ENCODE results near the gene RAP2A. TPM values are rescaled to one million over a fixed set of nuclear protein-coding genes. Genes with fewer than 3 reads are reported as not detected.

RAP2A gene
- total RNA-seq, 1 donor = 32.8 TPM

DNA sequence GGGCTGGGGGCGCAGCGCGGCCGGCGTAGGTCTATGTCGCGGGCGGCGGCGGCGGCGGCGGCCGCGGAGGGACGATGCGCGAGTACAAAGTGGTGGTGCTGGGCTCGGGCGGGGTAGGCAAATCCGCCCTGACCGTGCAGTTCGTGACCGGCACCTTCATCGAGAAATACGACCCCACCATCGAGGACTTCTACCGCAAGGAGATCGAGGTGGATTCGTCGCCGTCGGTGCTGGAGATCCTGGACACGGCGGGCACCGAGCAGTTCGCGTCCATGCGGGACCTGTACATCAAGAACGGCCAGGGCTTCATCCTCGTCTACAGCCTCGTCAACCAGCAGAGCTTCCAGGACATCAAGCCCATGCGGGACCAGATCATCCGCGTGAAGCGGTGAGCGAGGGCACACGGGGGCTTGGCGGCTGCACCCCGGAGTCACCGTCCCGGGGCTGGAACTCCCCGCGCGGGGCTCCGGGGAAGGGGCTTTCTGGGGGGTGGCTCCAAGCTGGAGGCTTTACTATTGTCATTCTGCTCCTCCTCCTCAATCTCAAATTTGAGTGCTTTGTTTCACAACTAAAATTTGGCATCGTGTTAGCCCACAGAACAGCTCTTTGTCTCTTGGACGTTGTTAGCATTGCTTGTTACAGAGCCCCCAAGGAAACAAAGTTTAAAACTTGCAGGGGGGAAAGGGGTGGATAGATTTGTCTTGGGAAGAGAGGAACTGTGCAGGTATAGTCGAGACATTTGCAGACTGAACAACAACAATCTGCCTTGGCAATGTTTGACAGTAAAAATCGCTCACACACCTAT is 630 bp downstream of the RAP2A start:
- TF ChIP-seq, protein P1, sequence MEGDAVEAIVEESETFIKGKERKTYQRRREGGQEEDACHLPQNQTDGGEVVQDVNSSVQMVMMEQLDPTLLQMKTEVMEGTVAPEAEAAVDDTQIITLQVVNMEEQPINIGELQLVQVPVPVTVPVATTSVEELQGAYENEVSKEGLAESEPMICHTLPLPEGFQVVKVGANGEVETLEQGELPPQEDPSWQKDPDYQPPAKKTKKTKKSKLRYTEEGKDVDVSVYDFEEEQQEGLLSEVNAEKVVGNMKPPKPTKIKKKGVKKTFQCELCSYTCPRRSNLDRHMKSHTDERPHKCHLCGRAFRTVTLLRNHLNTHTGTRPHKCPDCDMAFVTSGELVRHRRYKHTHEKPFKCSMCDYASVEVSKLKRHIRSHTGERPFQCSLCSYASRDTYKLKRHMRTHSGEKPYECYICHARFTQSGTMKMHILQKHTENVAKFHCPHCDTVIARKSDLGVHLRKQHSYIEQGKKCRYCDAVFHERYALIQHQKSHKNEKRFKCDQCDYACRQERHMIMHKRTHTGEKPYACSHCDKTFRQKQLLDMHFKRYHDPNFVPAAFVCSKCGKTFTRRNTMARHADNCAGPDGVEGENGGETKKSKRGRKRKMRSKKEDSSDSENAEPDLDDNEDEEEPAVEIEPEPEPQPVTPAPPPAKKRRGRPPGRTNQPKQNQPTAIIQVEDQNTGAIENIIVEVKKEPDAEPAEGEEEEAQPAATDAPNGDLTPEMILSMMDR (IDR thresholded peaks at IDR 0.05; ENCODE audit: insufficient read depth, low read depth, low read length) = no peak
- H3K4me3 ChIP-seq (ENCODE audit: low read depth, low read length) = peak overlapping the region; percentile 89
- DNase-seq (ENCODE audit: low read depth) = peak; percentile 25

DNA sequence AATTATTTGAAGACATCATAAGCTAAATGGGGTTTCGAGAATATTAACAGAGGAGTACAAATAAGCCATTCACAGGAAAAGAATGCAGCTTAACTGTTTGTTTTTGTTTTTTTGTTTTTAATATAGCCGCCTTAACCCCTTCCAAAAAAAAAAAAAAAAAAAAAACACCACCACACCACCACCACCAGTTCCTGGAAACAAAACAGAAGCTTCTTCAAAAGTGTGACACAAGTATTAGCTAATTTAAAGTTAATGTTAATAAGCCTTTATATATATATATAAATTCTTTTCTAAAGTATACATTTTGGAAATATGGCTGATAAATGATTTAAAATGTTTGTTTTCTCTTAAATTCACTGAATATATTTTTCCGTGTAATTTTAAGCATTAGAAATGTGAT is 1.4 kb downstream of the RAP2A start:
- peak overlapping the region; percentile 89 for H3K4me3 ChIP-seq (ENCODE audit: low read depth, low read length)
- no peak for DNase-seq (ENCODE audit: low read depth)
- TF ChIP-seq, protein P1 (IDR thresholded peaks at IDR 0.05; ENCODE audit: insufficient read depth, low read depth, low read length) = no peak

DNA sequence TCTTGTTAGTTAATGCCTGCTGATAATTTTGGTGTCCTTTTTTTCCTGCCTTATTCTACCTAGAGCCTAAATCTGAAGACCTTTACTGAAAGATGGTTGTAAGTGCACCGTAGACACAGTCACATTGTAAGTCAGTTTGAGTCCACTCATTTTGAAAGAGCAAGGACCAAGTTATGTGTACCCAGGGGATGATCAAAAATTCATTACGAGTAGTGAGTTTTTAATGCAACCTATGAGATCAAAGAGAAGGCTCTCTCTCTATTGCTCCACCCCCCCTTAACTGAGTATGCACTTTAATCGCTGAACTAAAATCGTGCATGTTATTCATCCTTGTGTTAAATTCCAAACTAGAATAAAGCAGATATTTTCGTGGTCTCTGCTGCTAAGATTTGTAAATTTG is 1.8 kb downstream of the RAP2A start:
- peak; percentile 23 for DNase-seq (ENCODE audit: low read depth)
- TF ChIP-seq, protein P1 (IDR thresholded peaks at IDR 0.05; ENCODE audit: insufficient read depth, low read depth, low read length) = no peak
- H3K4me3 ChIP-seq (ENCODE audit: low read depth, low read length) = peak overlapping the region; percentile 89

DNA sequence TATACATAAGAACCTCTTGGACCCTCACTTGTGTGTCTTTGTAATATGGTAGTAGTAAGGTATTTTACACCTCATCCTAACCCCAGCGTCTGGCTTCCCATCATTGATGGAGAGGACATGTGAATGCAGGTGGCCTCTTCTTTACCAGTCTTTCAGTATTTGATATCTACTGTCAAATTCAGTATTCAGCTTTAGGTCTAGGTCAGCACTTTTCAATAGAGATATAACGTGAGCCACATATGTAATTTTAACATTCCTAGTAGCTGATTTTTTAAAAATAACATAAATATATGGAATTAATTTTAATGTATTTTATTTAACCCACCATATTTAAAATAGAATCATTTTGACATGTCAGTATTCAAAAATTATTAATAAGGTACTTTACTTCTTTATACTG is 2.9 kb downstream of the RAP2A start:
- DNase-seq (ENCODE audit: low read depth) = no peak
- no peak overlapping the region for H3K4me3 ChIP-seq (ENCODE audit: low read depth, low read length)
- TF ChIP-seq, protein P1 (IDR thresholded peaks at IDR 0.05; ENCODE audit: insufficient read depth, low read depth, low read length) = no peak

DNA sequence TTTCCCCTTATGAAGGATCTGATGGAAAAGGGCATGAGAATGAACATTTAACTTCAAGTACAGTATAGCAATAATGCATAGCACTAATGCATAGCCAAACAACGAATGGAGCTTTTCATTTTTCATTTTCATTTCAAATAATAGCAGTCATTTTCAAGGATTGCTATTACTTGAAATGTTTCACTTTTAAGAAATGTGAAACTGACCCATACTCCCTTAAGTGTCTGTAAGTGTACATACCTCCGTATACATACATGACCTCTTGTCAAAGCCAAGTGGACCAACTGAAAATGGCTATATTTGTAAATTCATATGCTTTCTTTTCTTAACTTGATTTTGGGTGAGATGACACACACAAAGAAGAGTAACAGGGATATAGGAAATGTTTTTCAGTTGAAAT is 3.8 kb downstream of the RAP2A start:
- H3K4me3 ChIP-seq (ENCODE audit: low read depth, low read length) = no peak overlapping the region
- DNase-seq (ENCODE audit: low read depth) = no peak
- TF ChIP-seq, protein P1 (IDR thresholded peaks at IDR 0.05; ENCODE audit: insufficient read depth, low read depth, low read length) = no peak

DNA sequence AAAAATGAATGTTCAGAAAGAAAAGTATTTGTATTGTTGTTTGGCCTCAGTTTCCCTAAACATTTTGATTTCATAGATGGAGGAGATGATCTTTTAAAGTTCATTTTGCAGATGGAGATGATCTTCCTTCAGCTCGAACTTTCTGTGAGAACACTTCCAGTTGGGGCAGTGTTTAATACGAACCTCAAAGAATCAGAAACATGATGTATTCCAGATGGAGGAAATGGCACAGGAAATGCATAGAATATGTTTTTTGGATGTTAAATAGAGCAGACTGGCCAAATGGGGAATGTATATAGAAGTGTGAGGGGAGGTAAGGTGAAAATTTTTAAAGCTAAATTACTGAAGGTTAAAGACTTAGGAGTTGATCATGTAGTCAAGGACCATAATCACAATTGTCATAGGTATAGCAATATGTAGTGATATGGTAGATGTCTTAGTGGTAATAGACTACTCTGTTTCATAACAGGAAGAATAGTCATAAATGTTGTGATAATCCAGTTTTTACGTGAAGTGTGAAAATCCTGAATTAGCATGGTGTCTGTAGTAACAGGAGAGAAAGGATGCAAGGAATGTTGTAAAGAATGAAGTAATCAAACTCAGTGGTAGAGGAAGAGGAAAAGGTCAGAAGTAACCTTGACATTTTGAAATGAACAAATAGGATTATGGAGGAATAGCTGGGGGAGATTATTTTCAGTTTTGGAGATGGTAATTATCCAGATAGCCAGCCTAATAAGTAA is 5.1 kb downstream of the RAP2A start:
- TF ChIP-seq, protein P1 (IDR thresholded peaks at IDR 0.05; ENCODE audit: insufficient read depth, low read depth, low read length) = no peak
- peak; percentile 36 for DNase-seq (ENCODE audit: low read depth)
- no peak overlapping the region for H3K4me3 ChIP-seq (ENCODE audit: low read depth, low read length)
